ENCODE measurements around the gene JPT2. TPM values are rescaled to one million over a fixed set of nuclear protein-coding genes. Genes with fewer than 3 reads are reported as not detected.

Gene JPT2
- total RNA-seq, 4 donors from 2014 or later, result 8.7 to 28.2 (median 15.9) TPM

GRCh38 chr16:1691276-1691675 is 13.2 kb downstream of the JPT2 start:
- in situ Hi-C loops (cut with MboI; ENCODE audit: low sequenced_read_pairs in 4 of 4), result no loop called here
- Histone ChIP-seq H3K27ac (no peak overlapping the region), H3K36me3 (peaks cover 0 to 46% of the 10 kb centered on the region in 2 donors), H3K4me1 (no peaks in the 10 kb centered on the region), H3K4me3 (no peak overlapping the region), H3K27me3 (no peaks in the 10 kb centered on the region), H3K9me3 (no peaks in the 10 kb centered on the region)
- DNase-seq, result no peak
- no peak for ATAC-seq
- intact Hi-C loops (cut with DNase I; ENCODE audit: low total_unique reads), result no loop called here
- TF ChIP-seq CTCF (IDR thresholded peaks at IDR 0.05 in 4 of 5, conservative IDR thresholded peaks at IDR 0.05 in 1 of 5) (no peak), POLR2A (IDR thresholded peaks at IDR 0.05) (no peak)

- DNase-seq (no peak), ATAC-seq (no peak)
- in situ Hi-C loops (cut with MboI; ENCODE audit: low sequenced_read_pairs in 4 of 4), result no loop called here
- no peak for TF ChIP-seq CTCF (IDR thresholded peaks at IDR 0.05 in 4 of 5, conservative IDR thresholded peaks at IDR 0.05 in 1 of 5)
- TF ChIP-seq POLR2A (IDR thresholded peaks at IDR 0.05), result no peak
- no peak overlapping the region for H3K4me3 ChIP-seq
- intact Hi-C loops (cut with DNase I; ENCODE audit: low total_unique reads), result no loop called here
- H3K9me3 ChIP-seq, result no peaks in the 10 kb centered on the region
- H3K4me1 ChIP-seq, result no peaks in the 10 kb centered on the region
- H3K27me3 ChIP-seq, result no peaks in the 10 kb centered on the region
- peaks cover 0 to 40% of the 10 kb centered on the region in 2 donors for H3K36me3 ChIP-seq
- H3K27ac ChIP-seq, result no peak overlapping the region
Measured at GRCh38 chr16:1691956-1692355, 13.9 kb downstream of the JPT2 start.

- TF ChIP-seq CTCF (IDR thresholded peaks at IDR 0.05 in 4 of 5, conservative IDR thresholded peaks at IDR 0.05 in 1 of 5) (no peak), POLR2A (IDR thresholded peaks at IDR 0.05) (no peak)
- DNase-seq (no peak), ATAC-seq (no peak)
- intact Hi-C loops (cut with DNase I; ENCODE audit: low total_unique reads) (no loop called here), in situ Hi-C loops (cut with MboI; ENCODE audit: low sequenced_read_pairs in 4 of 4) (no loop called here)
- Histone ChIP-seq H3K9me3 (no peaks in the 10 kb centered on the region), H3K4me3 (no peak overlapping the region), H3K36me3 (peaks cover 0 to 41% of the 10 kb centered on the region in 2 donors), H3K4me1 (no peaks in the 10 kb centered on the region), H3K27me3 (no peaks in the 10 kb centered on the region), H3K27ac (no peak overlapping the region)
Measured at GRCh38 chr16:1696863-1697262, 18.8 kb downstream of the JPT2 start.

GRCh38 chr16:1698680-1699079 is 20.6 kb downstream of the JPT2 start:
- Histone ChIP-seq H3K4me3 (no peak overlapping the region), H3K36me3 (peaks cover 0 to 24% of the 10 kb centered on the region in 2 donors), H3K9me3 (no peaks in the 10 kb centered on the region), H3K27me3 (no peaks in the 10 kb centered on the region), H3K27ac (no peak overlapping the region), H3K4me1 (no peaks in the 10 kb centered on the region)
- ATAC-seq (no peak), DNase-seq (no peak)
- TF ChIP-seq POLR2A (IDR thresholded peaks at IDR 0.05) (no peak), CTCF (IDR thresholded peaks at IDR 0.05 in 4 of 5, conservative IDR thresholded peaks at IDR 0.05 in 1 of 5) (no peak)
- in situ Hi-C loops (cut with MboI; ENCODE audit: low sequenced_read_pairs in 4 of 4), result no loop called here
- intact Hi-C loops (cut with DNase I; ENCODE audit: low total_unique reads), result no loop called here

GRCh38 chr16:1700246-1700645 is 22.2 kb downstream of the JPT2 start:
- no peak for DNase-seq
- ATAC-seq, result no peak
- TF ChIP-seq POLR2A (IDR thresholded peaks at IDR 0.05) (no peak), CTCF (IDR thresholded peaks at IDR 0.05 in 4 of 5, conservative IDR thresholded peaks at IDR 0.05 in 1 of 5) (no peak)
- H3K4me1 ChIP-seq, result peaks cover 6 to 7% of the 10 kb centered on the region in 2 donors
- H3K27ac ChIP-seq, result no peak overlapping the region
- no peaks in the 10 kb centered on the region for H3K9me3 ChIP-seq
- intact Hi-C loops (cut with DNase I; ENCODE audit: low total_unique reads), result loop anchor here (10.0 kb wide), 1 partner anchor 205 kb away; the partner anchor contains the start of gene TELO2
- no peaks in the 10 kb centered on the region for H3K27me3 ChIP-seq
- no peak overlapping the region for H3K4me3 ChIP-seq
- H3K36me3 ChIP-seq, result peaks cover 0 to 13% of the 10 kb centered on the region in 2 donors
- in situ Hi-C loops (cut with MboI; ENCODE audit: low sequenced_read_pairs in 4 of 4), result no loop called here

Measured in gastrocnemius medialis (tissue), 4 donors.